GM21381 (cell line): ENCODE results near the gene KCNG2.

Source experiments
- ATAC-seq: cut with Tn5 transposase; IDR thresholded peaks from one replicate; pipeline ENCODE4 v1.9.1; 2021; ENCODE audit warnings: mild to moderate bottlenecking, moderate library complexity; ENCODE audit not compliant: unreplicated experiment

KCNG2 gene

GRCh38 chr18:79947881-79948610 lies 150.3 kb downstream of the KCNG2 start:
- ATAC-seq, result no peak

- ATAC-seq, result no peak
Measured at GRCh38 chr18:79948719-79949411, 151.1 kb downstream of the KCNG2 start.
